ENCODE measurements around the gene COPZ1. TPM values are rescaled to one million over a fixed set of nuclear protein-coding genes. Genes with fewer than 3 reads are reported as not detected.
"Not testable (repeated sequence)": the region's sequence is repeated elsewhere in the genome, so short reads cannot be mapped to it uniquely, and the experiment has no call there.

Gene COPZ1
- polyA plus RNA-seq, 2 donors, result 48.8 to 85.0 TPM

GRCh38 chr12:54349679-54350078 lies 24.7 kb downstream of the COPZ1 start:
- Histone ChIP-seq H3K36me3 (ENCODE audit: control insufficient read depth in 2 of 2, insufficient read depth in 2 of 2, low read length in 1 of 2) (peaks cover 16 to 17% of the 10 kb centered on the region in 2 donors), H3K27me3 (ENCODE audit: control insufficient read depth in 1 of 2, insufficient read depth in 2 of 2, low read length in 2 of 2) (no peaks in the 10 kb centered on the region), H3K4me3 (ENCODE audit: low read depth in 1 of 2, low read length in 2 of 2) (no peak overlapping the region), H3K9me3 (ENCODE audit: control insufficient read depth in 2 of 2, insufficient read depth in 1 of 2, low read depth in 1 of 2, low read length in 1 of 2) (no peaks in the 10 kb centered on the region), H3K27ac (ENCODE audit: low read depth in 2 of 2, low read length in 1 of 2) (no peak overlapping the region), H3K4me1 (ENCODE audit: control insufficient read depth in 2 of 2, insufficient read depth in 2 of 2, low read length in 1 of 2) (peaks cover 0 to 3% of the 10 kb centered on the region in 2 donors)

GRCh38 chr12:54350743-54351142 lies 25.8 kb downstream of the COPZ1 start:
- Histone ChIP-seq H3K4me1 (ENCODE audit: control insufficient read depth in 2 of 2, insufficient read depth in 2 of 2, low read length in 1 of 2) (peaks cover 0 to 3% of the 10 kb centered on the region in 2 donors), H3K27ac (ENCODE audit: low read depth in 2 of 2, low read length in 1 of 2) (no peak overlapping the region), H3K36me3 (ENCODE audit: control insufficient read depth in 2 of 2, insufficient read depth in 2 of 2, low read length in 1 of 2) (peaks cover 16 to 17% of the 10 kb centered on the region in 2 donors), H3K9me3 (ENCODE audit: control insufficient read depth in 2 of 2, insufficient read depth in 1 of 2, low read depth in 1 of 2, low read length in 1 of 2) (no peaks in the 10 kb centered on the region), H3K4me3 (ENCODE audit: low read depth in 1 of 2, low read length in 2 of 2) (no peak overlapping the region), H3K27me3 (ENCODE audit: control insufficient read depth in 1 of 2, insufficient read depth in 2 of 2, low read length in 2 of 2) (no peaks in the 10 kb centered on the region)
- 72 to 80% methylated on average over 3 of the region's 3 CpGs for WGBS, 2 donors

- H3K27ac ChIP-seq (ENCODE audit: low read depth in 2 of 2, low read length in 1 of 2), result no peak overlapping the region
- H3K27me3 ChIP-seq (ENCODE audit: control insufficient read depth in 1 of 2, insufficient read depth in 2 of 2, low read length in 2 of 2), result no peaks in the 10 kb centered on the region
- WGBS, 2 donors, result 71 to 75% methylated on average over 4 of the region's 4 CpGs
- no peaks in the 10 kb centered on the region for H3K9me3 ChIP-seq (ENCODE audit: control insufficient read depth in 2 of 2, insufficient read depth in 1 of 2, low read depth in 1 of 2, low read length in 1 of 2)
- peaks cover 0 to 3% of the 10 kb centered on the region in 2 donors for H3K4me1 ChIP-seq (ENCODE audit: control insufficient read depth in 2 of 2, insufficient read depth in 2 of 2, low read length in 1 of 2)
- no peak overlapping the region for H3K4me3 ChIP-seq (ENCODE audit: low read depth in 1 of 2, low read length in 2 of 2)
- peaks cover 16 to 17% of the 10 kb centered on the region in 2 donors for H3K36me3 ChIP-seq (ENCODE audit: control insufficient read depth in 2 of 2, insufficient read depth in 2 of 2, low read length in 1 of 2)
Measured at GRCh38 chr12:54351341-54351740, 26.4 kb downstream of the COPZ1 start.

GRCh38 chr12:54352022-54352531 lies 27.1 kb downstream of the COPZ1 start:
- H3K4me3 ChIP-seq (ENCODE audit: low read depth in 1 of 2, low read length in 2 of 2), result no peak overlapping the region
- H3K9me3 ChIP-seq (ENCODE audit: control insufficient read depth in 2 of 2, insufficient read depth in 1 of 2, low read depth in 1 of 2, low read length in 1 of 2), result no peaks in the 10 kb centered on the region
- peak overlapping the region in 1 of 2 donors; percentile 33 for H3K27ac ChIP-seq (ENCODE audit: low read depth in 2 of 2, low read length in 1 of 2)
- H3K27me3 ChIP-seq (ENCODE audit: control insufficient read depth in 1 of 2, insufficient read depth in 2 of 2, low read length in 2 of 2), result no peaks in the 10 kb centered on the region
- WGBS, 2 donors, result 24 to 42% methylated on average over 21 of the region's 21 CpGs
- H3K4me1 ChIP-seq (ENCODE audit: control insufficient read depth in 2 of 2, insufficient read depth in 2 of 2, low read length in 1 of 2), result peaks cover 0 to 3% of the 10 kb centered on the region in 2 donors
- H3K36me3 ChIP-seq (ENCODE audit: control insufficient read depth in 2 of 2, insufficient read depth in 2 of 2, low read length in 1 of 2), result peaks cover 14 to 16% of the 10 kb centered on the region in 2 donors

GRCh38 chr12:54352891-54353874 lies 28.3 kb downstream of the COPZ1 start:
- no peaks in the 10 kb centered on the region for H3K27me3 ChIP-seq (ENCODE audit: control insufficient read depth in 1 of 2, insufficient read depth in 2 of 2, low read length in 2 of 2)
- peaks cover 7 to 11% of the 10 kb centered on the region in 2 donors for H3K36me3 ChIP-seq (ENCODE audit: control insufficient read depth in 2 of 2, insufficient read depth in 2 of 2, low read length in 1 of 2)
- H3K27ac ChIP-seq (ENCODE audit: low read depth in 2 of 2, low read length in 1 of 2), result peak overlapping the region; percentile 32 to 63
- no peak overlapping the region for H3K4me3 ChIP-seq (ENCODE audit: low read depth in 1 of 2, low read length in 2 of 2)
- WGBS, 2 donors, result 31 to 36% methylated on average over 1 of the region's 1 CpG
- H3K9me3 ChIP-seq (ENCODE audit: control insufficient read depth in 2 of 2, insufficient read depth in 1 of 2, low read depth in 1 of 2, low read length in 1 of 2), result no peaks in the 10 kb centered on the region
- H3K4me1 ChIP-seq (ENCODE audit: control insufficient read depth in 2 of 2, insufficient read depth in 2 of 2, low read length in 1 of 2), result peaks cover 0 to 3% of the 10 kb centered on the region in 2 donors

- H3K36me3 ChIP-seq (ENCODE audit: control insufficient read depth in 2 of 2, insufficient read depth in 2 of 2, low read length in 1 of 2), result peaks cover 3 to 11% of the 10 kb centered on the region in 2 donors
- not testable (repeated sequence) for H3K27ac ChIP-seq (ENCODE audit: low read depth in 2 of 2, low read length in 1 of 2); H3K9me3 ChIP-seq (ENCODE audit: control insufficient read depth in 2 of 2, insufficient read depth in 1 of 2, low read depth in 1 of 2, low read length in 1 of 2); H3K4me1 ChIP-seq (ENCODE audit: control insufficient read depth in 2 of 2, insufficient read depth in 2 of 2, low read length in 1 of 2); H3K4me3 ChIP-seq (ENCODE audit: low read depth in 1 of 2, low read length in 2 of 2); H3K27me3 ChIP-seq (ENCODE audit: control insufficient read depth in 1 of 2, insufficient read depth in 2 of 2, low read length in 2 of 2)
- 74 to 81% methylated on average over 7 of the region's 7 CpGs for WGBS, 2 donors
Measured at GRCh38 chr12:54354271-54354670, 29.3 kb downstream of the COPZ1 start.

- Histone ChIP-seq H3K9me3 (ENCODE audit: control insufficient read depth in 2 of 2, insufficient read depth in 1 of 2, low read depth in 1 of 2, low read length in 1 of 2) (no peaks in the 10 kb centered on the region), H3K27ac (ENCODE audit: low read depth in 2 of 2, low read length in 1 of 2) (no peak overlapping the region), H3K4me3 (ENCODE audit: low read depth in 1 of 2, low read length in 2 of 2) (no peak overlapping the region), H3K27me3 (ENCODE audit: control insufficient read depth in 1 of 2, insufficient read depth in 2 of 2, low read length in 2 of 2) (no peaks in the 10 kb centered on the region), H3K36me3 (ENCODE audit: control insufficient read depth in 2 of 2, insufficient read depth in 2 of 2, low read length in 1 of 2) (peaks cover 0 to 5% of the 10 kb centered on the region in 2 donors), H3K4me1 (ENCODE audit: control insufficient read depth in 2 of 2, insufficient read depth in 2 of 2, low read length in 1 of 2) (peaks cover 0 to 3% of the 10 kb centered on the region in 2 donors)
- 76 to 81% methylated on average over 6 of the region's 6 CpGs for WGBS, 2 donors
Measured at GRCh38 chr12:54355104-54355815, 30.3 kb downstream of the COPZ1 start.

GRCh38 chr12:54356228-54356627 lies 31.3 kb downstream of the COPZ1 start:
- WGBS, 2 donors, result 80 to 82% methylated on average over 3 of the region's 3 CpGs

GRCh38 chr12:54356951-54357356 lies 32.0 kb downstream of the COPZ1 start:
- H3K4me1 ChIP-seq (ENCODE audit: control insufficient read depth in 2 of 2, insufficient read depth in 2 of 2, low read length in 1 of 2), result peaks cover 0 to 2% of the 10 kb centered on the region in 2 donors
- WGBS, 2 donors, result 87 to 91% methylated on average over 4 of the region's 4 CpGs
- H3K9me3 ChIP-seq (ENCODE audit: control insufficient read depth in 2 of 2, insufficient read depth in 1 of 2, low read depth in 1 of 2, low read length in 1 of 2), result no peaks in the 10 kb centered on the region
- no peaks in the 10 kb centered on the region for H3K36me3 ChIP-seq (ENCODE audit: control insufficient read depth in 2 of 2, insufficient read depth in 2 of 2, low read length in 1 of 2)
- H3K27me3 ChIP-seq (ENCODE audit: control insufficient read depth in 1 of 2, insufficient read depth in 2 of 2, low read length in 2 of 2), result no peaks in the 10 kb centered on the region
- no peak overlapping the region for H3K27ac ChIP-seq (ENCODE audit: low read depth in 2 of 2, low read length in 1 of 2)
- H3K4me3 ChIP-seq (ENCODE audit: low read depth in 1 of 2, low read length in 2 of 2), result no peak overlapping the region

More at GRCh38 chr12:54356228-54356627, 31.3 kb downstream of the COPZ1 start:
- Histone ChIP-seq H3K27ac (ENCODE audit: low read depth in 2 of 2, low read length in 1 of 2) (no peak overlapping the region), H3K27me3 (ENCODE audit: control insufficient read depth in 1 of 2, insufficient read depth in 2 of 2, low read length in 2 of 2) (no peaks in the 10 kb centered on the region), H3K9me3 (ENCODE audit: control insufficient read depth in 2 of 2, insufficient read depth in 1 of 2, low read depth in 1 of 2, low read length in 1 of 2) (no peaks in the 10 kb centered on the region), H3K4me1 (ENCODE audit: control insufficient read depth in 2 of 2, insufficient read depth in 2 of 2, low read length in 1 of 2) (peaks cover 0 to 3% of the 10 kb centered on the region in 2 donors), H3K4me3 (ENCODE audit: low read depth in 1 of 2, low read length in 2 of 2) (no peak overlapping the region), H3K36me3 (ENCODE audit: control insufficient read depth in 2 of 2, insufficient read depth in 2 of 2, low read length in 1 of 2) (no peaks in the 10 kb centered on the region)

Measured in esophagus (tissue), 2 donors.